Measurements from ENCODE around the gene USP50. TPM values are rescaled to one million over a fixed set of nuclear protein-coding genes. Genes with fewer than 3 reads are reported as not detected.

USP50 gene
- total RNA-seq, 1 experiment from 2014 or later = not detected

GRCh38 chr15:50523851-50524251, 22.6 kb downstream of the USP50 start:
- DNase-seq = no peak
- Histone ChIP-seq H2BK12ac (ENCODE audit: insufficient read length, low read depth, low read length) (no peak overlapping the region), H4K5ac (ENCODE audit: insufficient read length, low read depth, low read length) (no peak overlapping the region), H2BK15ac (ENCODE audit: low read depth, low read length) (no peak overlapping the region), H4K20me1 (ENCODE audit: control insufficient read depth, insufficient read depth, insufficient read length) (no peaks in the 10 kb centered on the region), H3K4me1 (ENCODE audit: insufficient read depth, low read length) (no peaks in the 10 kb centered on the region), H4K8ac (replicated peaks; ENCODE audit: insufficient read length, low read depth, low read length) (no peak overlapping the region), H3K14ac (ENCODE audit: insufficient read depth, low read length) (no peak overlapping the region), H3K79me2 (ENCODE audit: insufficient read depth, low read length) (no peaks in the 10 kb centered on the region), H3K9ac (ENCODE audit: extremely low read depth, insufficient read length, low read length) (no peak overlapping the region), H3K27me3 (ENCODE audit: insufficient read depth, low read length) (no peaks in the 10 kb centered on the region), H2AK5ac (ENCODE audit: insufficient read length, low read length) (no peak overlapping the region), H2AFZ (ENCODE audit: low read length) (no peak overlapping the region), H3K23me2 (ENCODE audit: insufficient read length, low read depth, low read length, poor library complexity, severe bottlenecking) (no peaks in the 10 kb centered on the region), H3T11ph (ENCODE audit: low read length) (no peak overlapping the region), H2BK5ac (ENCODE audit: insufficient read length, low read length) (no peak overlapping the region), H2BK120ac (ENCODE audit: low read depth, low read length, poor library complexity, severe bottlenecking) (no peak overlapping the region), H3K56ac (ENCODE audit: insufficient read length, low read depth, low read length) (no peak overlapping the region), H3K18ac (ENCODE audit: insufficient read length, low read depth, low read length) (no peak overlapping the region), H3K9me3 (ENCODE audit: control insufficient read depth, low read depth, low read length) (no peaks in the 10 kb centered on the region), H3K79me1 (ENCODE audit: insufficient read depth, low read depth, low read length, poor library complexity, severe bottlenecking) (no peaks in the 10 kb centered on the region), H2BK20ac (ENCODE audit: low read depth, low read length, poor library complexity, severe bottlenecking) (no peak overlapping the region), H3K4ac (ENCODE audit: low read depth, low read length) (no peak overlapping the region), H4K91ac (ENCODE audit: insufficient read length, low read depth, low read length) (no peak overlapping the region), H3K27ac (ENCODE audit: insufficient read length, low read depth, low read length) (no peak overlapping the region), H3K23ac (ENCODE audit: insufficient read length, low read depth, low read length) (no peak overlapping the region), H3K4me2 (ENCODE audit: insufficient read depth, insufficient read length, low read length) (no peak overlapping the region)
- no peak for TF ChIP-seq CTCF (conservative IDR thresholded peaks at IDR 0.05)
- Mint-ChIP-seq H3K27me3 (ENCODE audit: low read depth) (no peaks in the 10 kb centered on the region), H3K4me3 (no peak overlapping the region), H3K27ac (no peak overlapping the region), H3K36me3 (ENCODE audit: insufficient read depth in 1 of 3, low read depth in 3 of 3) (no peaks in the 10 kb centered on the region), H3K9me3 (peaks cover 0 to 2% of the 10 kb centered on the region in 2 experiments; a peak in 3 of 5 replicates), H3K4me1 (no peaks in the 10 kb centered on the region)
- WGBS (ENCODE audit: extremely low coverage, insufficient read length, low lambda C conversion rate) = no CpG with 5 or more reads among the region's 5 CpGs

Data from H9 (cell line).